ENCODE measurements around the gene WDHD1. TPM values are rescaled to one million over a fixed set of nuclear protein-coding genes. Genes with fewer than 3 reads are reported as not detected.

WDHD1 gene
- total and polyA plus RNA-seq, 2 of the 8 experiments (the other 6 are each of a cell fraction or from before 2014, with no cell fraction given): 17.8 to 87.9 TPM

DNA sequence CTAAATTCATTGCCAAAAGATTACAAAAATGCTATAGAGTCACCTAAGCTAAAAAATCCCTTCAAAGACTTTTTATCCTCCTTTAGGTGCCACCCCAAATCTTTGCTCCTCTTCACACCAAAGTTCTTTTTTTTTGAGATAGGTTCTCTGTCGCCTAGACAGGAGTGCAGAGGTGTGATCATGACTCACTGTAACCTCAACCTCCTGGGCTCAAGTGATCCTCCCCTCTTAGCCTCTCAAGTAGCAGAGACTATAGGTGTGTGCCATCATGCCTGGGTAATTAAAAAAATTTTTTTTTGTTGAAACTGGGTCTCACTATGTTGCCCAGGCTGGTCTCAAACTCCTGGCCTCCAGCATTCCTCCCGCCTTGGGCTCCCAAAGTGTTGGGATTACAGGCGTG lies 47.9 kb downstream of the WDHD1 start:
- Histone ChIP-seq H2BK20ac (ENCODE audit: low read length) (no peak overlapping the region), H4K5ac (ENCODE audit: insufficient read length, low read depth, low read length) (no peak overlapping the region), H3K9ac (replicated peaks in 1 of 4; ENCODE audit: extremely low read depth in 1 of 4, low read depth in 3 of 4, low read length in 3 of 4) (no peak overlapping the region), H3K4me3 (ENCODE audit: extremely low read depth in 1 of 4, insufficient read depth in 2 of 4, low read depth in 3 of 4, low read length in 4 of 4) (no peak overlapping the region), H3K9me3 (ENCODE audit: insufficient read depth in 2 of 2, low read depth in 1 of 2, low read length in 1 of 2) (no peaks in the 10 kb centered on the region), H2AK5ac (ENCODE audit: low read depth, low read length) (no peak overlapping the region), H4K91ac (replicated peaks; ENCODE audit: insufficient read length, low read length) (no peak overlapping the region), H3K23me2 (ENCODE audit: low read depth, low read length) (no peaks in the 10 kb centered on the region), H2BK5ac (ENCODE audit: low read depth, low read length) (no peak overlapping the region), H2BK12ac (ENCODE audit: low read depth, low read length) (no peak overlapping the region), H3K4ac (replicated peaks; ENCODE audit: insufficient read length, low read depth, low read length) (no peak overlapping the region), H3K4me2 (ENCODE audit: insufficient read depth in 1 of 2, low read depth in 2 of 2, low read length in 2 of 2) (no peak overlapping the region), H2AFZ (ENCODE audit: low read length) (no peak overlapping the region), H3K36me3 (ENCODE audit: control insufficient read depth in 2 of 4, insufficient read depth in 4 of 4, low read length in 3 of 4) (peaks cover 12 to 88% (median 39%) of the 10 kb centered on the region in 4 experiments), H3K27me3 (replicated peaks in 1 of 4; ENCODE audit: control insufficient read depth in 3 of 4, extremely low read depth in 1 of 4, insufficient read depth in 3 of 4, low read length in 3 of 4) (no peaks in the 10 kb centered on the region), H3K27ac (ENCODE audit: low read depth, low read length) (no peak overlapping the region), H2BK120ac (replicated peaks; ENCODE audit: low read depth, low read length) (no peak overlapping the region), H2BK15ac (ENCODE audit: low read length) (no peak overlapping the region), H4K20me1 (replicated peaks in 1 of 2; ENCODE audit: control insufficient read depth in 1 of 2, insufficient read depth in 2 of 2, low read length in 2 of 2) (no peaks in the 10 kb centered on the region), H4K8ac (ENCODE audit: extremely low read depth, insufficient read depth, low read length) (no peak overlapping the region), H3K79me1 (ENCODE audit: low read depth, low read length) (no peaks in the 10 kb centered on the region), H3K4me1 (replicated peaks in 1 of 4; ENCODE audit: control insufficient read depth in 3 of 4, insufficient read depth in 4 of 4, low read length in 3 of 4) (no peaks in the 10 kb centered on the region), H3K18ac (ENCODE audit: extremely low read depth, low read length) (no peak overlapping the region), H3K79me2 (ENCODE audit: control insufficient read depth in 1 of 2, insufficient read depth in 2 of 2, low read length in 2 of 2) (no peaks in the 10 kb centered on the region), H3K23ac (ENCODE audit: insufficient read length) (no peak overlapping the region), H3K56ac (replicated peaks; ENCODE audit: insufficient read length, low read depth, low read length) (no peak overlapping the region), H3K14ac (ENCODE audit: insufficient read length) (no peak overlapping the region)
- FAIRE-seq (no peak), DNase-seq (ENCODE audit: low read depth in 1 of 2, low spot score in 2 of 2) (no peak)
- 80% methylated on average over 3 of the region's 3 CpGs; no CpG with 5 or more reads in 1 of the 2 experiments for WGBS, 2 experiments (ENCODE audit: extremely low coverage in 1 of 2, insufficient coverage in 1 of 2, insufficient read length in 1 of 2, insufficient replicate concordance in 2 of 2, low coverage in 1 of 2, low lambda C conversion rate in 2 of 2, missing lambda C conversion rate in 1 of 2)
- ChIA-PET POLR2A (ENCODE audit: partially characterized antibody) (interaction anchor here (0.6 kb wide), 1 partner anchor 19 kb away, joined by 3 read pairs; no protein-coding TSS in a partner anchor), CTCF (ENCODE audit: partially characterized antibody) (no interaction called here)
- no peak for TF ChIP-seq GABPA (IDR thresholded peaks at IDR 0.05; ENCODE audit: borderline replicate concordance, insufficient read depth, low read length)
- no peak for TF ChIP-seq RAD21 (IDR thresholded peaks at IDR 0.05 in 1 of 2, conservative IDR thresholded peaks at IDR 0.05 in 1 of 2; ENCODE audit: low read depth in 2 of 2, low read length in 2 of 2)
- TF ChIP-seq MAFK (IDR thresholded peaks at IDR 0.05; ENCODE audit: low read depth, low read length): no peak
- no peak for TF ChIP-seq SP1 (IDR thresholded peaks at IDR 0.05; ENCODE audit: low read depth, low read length)
- no peak for TF ChIP-seq ASH2L (IDR thresholded peaks at IDR 0.05; ENCODE audit: low read length)
- TF ChIP-seq, protein P1, sequence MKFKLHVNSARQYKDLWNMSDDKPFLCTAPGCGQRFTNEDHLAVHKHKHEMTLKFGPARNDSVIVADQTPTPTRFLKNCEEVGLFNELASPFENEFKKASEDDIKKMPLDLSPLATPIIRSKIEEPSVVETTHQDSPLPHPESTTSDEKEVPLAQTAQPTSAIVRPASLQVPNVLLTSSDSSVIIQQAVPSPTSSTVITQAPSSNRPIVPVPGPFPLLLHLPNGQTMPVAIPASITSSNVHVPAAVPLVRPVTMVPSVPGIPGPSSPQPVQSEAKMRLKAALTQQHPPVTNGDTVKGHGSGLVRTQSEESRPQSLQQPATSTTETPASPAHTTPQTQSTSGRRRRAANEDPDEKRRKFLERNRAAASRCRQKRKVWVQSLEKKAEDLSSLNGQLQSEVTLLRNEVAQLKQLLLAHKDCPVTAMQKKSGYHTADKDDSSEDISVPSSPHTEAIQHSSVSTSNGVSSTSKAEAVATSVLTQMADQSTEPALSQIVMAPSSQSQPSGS (IDR thresholded peaks at IDR 0.05; ENCODE audit: low read length): no peak
- no peak for TF ChIP-seq KDM5A (IDR thresholded peaks at IDR 0.05; ENCODE audit: low read length)
- TF ChIP-seq SIRT6 (IDR thresholded peaks at IDR 0.05; ENCODE audit: low read length): no peak
- no peak for TF ChIP-seq BRCA1 (IDR thresholded peaks at IDR 0.05; ENCODE audit: low read depth, low read length)
- no peak for TF ChIP-seq HDAC6 (IDR thresholded peaks at IDR 0.05; ENCODE audit: low read depth, low read length)
- TF ChIP-seq SRF (IDR thresholded peaks at IDR 0.05; ENCODE audit: low read depth, low read length): no peak
- TF ChIP-seq NANOG (IDR thresholded peaks at IDR 0.05; ENCODE audit: insufficient read depth, low read depth, low read length, poor library complexity, severe bottlenecking): no peak
- TF ChIP-seq SUZ12 (IDR thresholded peaks at IDR 0.05; ENCODE audit: low read length): no peak

Measured in H1 (cell line).